PC-3 (cell line): ENCODE measurements around the gene MSL3. TPM values are rescaled to one million over a fixed set of nuclear protein-coding genes. Genes with fewer than 3 reads are reported as not detected.

Experiments
- ATAC-seq: fragments of 200-7000 bp; cut with Tn5 transposase; 2 replicates; pipeline ENCODE4 v1.9.1; 2020; ENCODE audit warnings: mild to moderate bottlenecking, moderate library complexity
- BruUV-seq: library from RNA; stranded (reverse); fragments of 400-500 nt; replicated peaks from 2 replicates; lab custom pipeline; 2021; lab: Mats Ljungman, UMichigan
- CTCF ChIA-PET: fragments of 300-600 bp; sonication (Branson Sonifier 250); formaldehyde crosslinking; loops from one replicate; lab custom pipeline; 2022; ENCODE audit warnings: antibody characterized with exemption; lab: Charles Lee
- POLR2A ChIA-PET: fragments of 300-600 bp; sonication (Branson Sonifier 250); formaldehyde crosslinking; loops from one replicate; lab custom pipeline; 2022; ENCODE audit warnings: antibody characterized with exemption; ENCODE audit not compliant: unreplicated experiment; lab: Charles Lee
- DNase-seq: peaks from one replicate; pipeline ENCODE4 v3.0.0-alpha.2; 2015
- H2AFZ ChIP-seq: fragments of 300-600 bp; sonication (generic); 2 replicates; pipeline ENCODE4 v1.6.0; 2016; ENCODE audit warnings: antibody characterized with exemption, low read length
- H3F3A ChIP-seq: fragments of 300-600 bp; sonication (generic); one replicate; pipeline ENCODE4 v1.6.0; 2017; ENCODE audit warnings: antibody characterized with exemption, low read length, control low read depth, mild to moderate bottlenecking; ENCODE audit not compliant: unreplicated experiment
- H3K27ac ChIP-seq: fragments of 300-600 bp; sonication (generic); 2 replicates; pipeline ENCODE4 v1.5.1; 2016; ENCODE audit warnings: mild to moderate bottlenecking, low read length
- H3K27me3 ChIP-seq: fragments of 300-600 bp; sonication (generic); 2 replicates; pipeline ENCODE4 v1.6.1; 2016; ENCODE audit warnings: low read length, mixed read lengths
- H3K36me3 ChIP-seq: fragments of 300-600 bp; sonication (generic); 2 replicates; pipeline ENCODE4 v1.6.1; 2016; ENCODE audit warnings: low read depth, mixed run types, low read length, mixed read lengths
- H3K4me1 ChIP-seq: fragments of 300-600 bp; sonication (generic); 2 replicates; pipeline ENCODE4 v1.5.1; 2016; ENCODE audit warnings: low read length; ENCODE audit not compliant: insufficient read depth
- H3K4me2 ChIP-seq: fragments of 300-600 bp; sonication (generic); 2 replicates; pipeline ENCODE4 v1.6.0; 2016; ENCODE audit warnings: low read length
- H3K4me3 ChIP-seq: fragments of 300-600 bp; sonication (generic); 2 replicates; pipeline ENCODE4 v1.5.1; 2016; ENCODE audit warnings: mild to moderate bottlenecking, low read length, mixed read lengths
- H3K79me2 ChIP-seq: fragments of 300-600 bp; sonication (generic); 2 replicates; pipeline ENCODE4 v1.6.1; 2017; ENCODE audit warnings: low read length, mixed read lengths
- H3K9ac ChIP-seq: fragments of 300-600 bp; sonication (generic); 2 replicates; pipeline ENCODE4 v1.6.0; 2016; ENCODE audit warnings: mild to moderate bottlenecking, low read length
- H3K9me2 ChIP-seq: fragments of 300-600 bp; sonication (generic); replicated peaks from 2 replicates; pipeline ENCODE4 v1.6.1; 2016; ENCODE audit warnings: mixed run types, low read length, mixed read lengths
- H3K9me3 ChIP-seq: fragments of 300-600 bp; sonication (generic); 2 replicates; pipeline ENCODE4 v1.6.1; 2016; ENCODE audit warnings: low read length, mixed read lengths
- H4K20me1 ChIP-seq: fragments of 300-600 bp; sonication (generic); 2 replicates; pipeline ENCODE4 v1.6.1; 2016; ENCODE audit warnings: low read length, mixed read lengths
- CTCF ChIP-seq: fragments of 300-600 bp; sonication (generic); conservative IDR thresholded peaks from 2 replicates; pipeline ENCODE4 v1.5.1; 2017; ENCODE audit warnings: antibody characterized with exemption, low read depth, mild to moderate bottlenecking, low read length
- EZH2 ChIP-seq: fragments of 300-600 bp; sonication (generic); IDR thresholded peaks from one replicate; pipeline ENCODE4 v1.6.1; 2017; ENCODE audit warnings: antibody characterized with exemption, mild to moderate bottlenecking, low read length; ENCODE audit not compliant: unreplicated experiment
- EZH2phosphoT487 ChIP-seq: fragments of 300-600 bp; sonication (generic); IDR thresholded peaks from 2 replicates; pipeline ENCODE4 v1.6.1; 2018; ENCODE audit warnings: mild to moderate bottlenecking, antibody characterized with exemption, low read length, borderline replicate concordance
- intact Hi-C: fragments of 100-400 bp; cut with micrococcal nuclease; formaldehyde crosslinking; loops from 2 replicates; pipeline ENCODE4 v1.9.0; 2023
- total RNA-seq: library from RNA; depleted of rRNA; stranded (reverse); fragments of >200 nt; gene quantifications from 2 replicates; pipeline ENCODE4 v1.2.3, GENCODE V29; 2014

Gene MSL3
- total RNA-seq, 1 experiment from 2014 or later: 30.3 TPM

DNA sequence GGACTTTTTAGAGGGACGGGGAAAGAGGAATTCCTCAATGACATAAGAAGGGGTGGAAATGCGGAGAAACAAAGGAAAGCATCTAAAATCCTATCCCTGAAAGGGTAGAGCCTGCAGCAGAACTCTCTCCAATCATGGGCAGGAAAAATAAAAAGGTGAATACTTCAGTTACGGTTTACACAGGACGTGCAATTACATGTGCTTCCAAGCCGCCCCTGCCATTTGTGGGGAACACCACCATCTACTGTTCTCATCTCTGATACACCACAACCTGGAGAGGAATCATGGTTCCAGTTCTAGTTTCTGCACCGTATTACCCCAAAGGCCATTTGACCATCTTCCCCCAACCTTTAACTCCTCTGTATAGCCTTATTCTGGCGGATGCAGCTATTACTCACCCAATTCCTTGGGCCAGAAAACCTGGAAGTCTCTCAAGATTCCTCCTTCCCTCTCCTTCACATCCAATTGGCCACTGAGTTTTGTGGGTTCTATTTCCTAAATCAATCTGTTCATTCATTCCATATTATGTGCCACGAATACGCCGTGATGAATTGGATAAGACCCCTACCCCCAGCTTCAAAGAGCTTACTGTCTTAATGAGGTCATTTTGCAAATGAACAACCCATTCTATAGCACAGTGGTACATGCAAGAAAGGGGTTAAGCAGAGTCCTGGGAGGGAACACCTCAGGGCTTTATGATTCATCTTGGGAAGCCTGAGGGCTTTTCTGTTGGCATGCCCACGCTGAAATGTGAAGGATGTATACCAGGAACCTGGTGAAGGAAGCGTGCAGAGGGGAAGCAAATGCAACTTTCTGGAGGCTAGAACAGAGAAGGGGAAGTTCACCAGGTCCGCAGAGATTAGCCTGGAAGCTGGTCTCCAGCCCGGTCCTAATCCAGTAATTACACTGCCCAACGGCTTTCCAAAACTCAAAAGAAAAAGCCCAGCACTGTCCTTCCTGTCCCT lies 1.4 kb upstream of the MSL3 start:
- peak overlapping the region; percentile 78 for H3K27ac ChIP-seq
- DNase-seq: peak; percentile 56
- peak overlapping the region; percentile 84 for H3K4me2 ChIP-seq
- H4K20me1 ChIP-seq: no peaks in the 10 kb centered on the region
- ChIA-PET POLR2A (no interaction called here), CTCF (interaction anchor here (0.5 kb wide), 1 partner anchor 1015 kb away, joined by 9 read pairs; no protein-coding TSS in a partner anchor)
- H3K27me3 ChIP-seq: no peaks in the 10 kb centered on the region
- TF ChIP-seq EZH2: no peak
- TF ChIP-seq EZH2phosphoT487: no peak
- TF ChIP-seq CTCF: no peak
- H3K9ac ChIP-seq: peak overlapping the region; percentile 81
- H3K4me3 ChIP-seq: peak overlapping the region; percentile 70; the same call in 1 of the 2 replicates
- no peaks in the 10 kb centered on the region for H3K9me3 ChIP-seq
- peaks cover 42% of the 10 kb centered on the region for H3K4me1 ChIP-seq
- peaks cover 13% of the 10 kb centered on the region for H3F3A ChIP-seq
- H3K9me2 ChIP-seq: no peaks in the 10 kb centered on the region
- peaks cover 11% of the 10 kb centered on the region for H3K79me2 ChIP-seq
- intact Hi-C loops: loop anchor here (5.0 kb wide), 3 partner anchors 69 to 294 kb away; no protein-coding TSS in a partner anchor
- H3K36me3 ChIP-seq: peaks cover 10% of the 10 kb centered on the region; the same call in 1 of the 2 replicates
- BruUV-seq: TSS peak; percentile 21
- no peak for ATAC-seq
- 0 out of 2 replicates have a peak overlapping the region, but pooled peaks have one; percentile 86 for H2AFZ ChIP-seq

DNA sequence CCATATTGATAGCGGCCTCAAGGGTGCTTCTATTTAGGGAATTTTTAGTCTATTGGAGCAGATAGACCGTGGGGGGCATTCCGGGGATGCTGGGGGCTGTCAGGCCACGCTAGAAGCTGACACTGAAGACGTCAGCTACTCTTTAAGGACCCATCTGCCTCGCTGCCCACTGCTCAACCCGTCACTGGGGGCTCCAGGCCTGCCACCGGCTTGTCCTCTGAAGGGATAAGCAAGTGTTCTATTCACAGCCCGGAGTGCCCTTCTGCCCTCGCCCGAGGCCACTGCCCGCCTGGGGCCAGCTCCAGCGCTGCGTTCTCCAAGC lies 679 bp upstream of the MSL3 start:
- peaks cover 38% of the 10 kb centered on the region for H3K4me1 ChIP-seq
- peak overlapping the region; percentile 78 for H3K27ac ChIP-seq
- H4K20me1 ChIP-seq: no peaks in the 10 kb centered on the region
- intact Hi-C loops: loop anchor here (5.0 kb wide), 3 partner anchors 70 to 295 kb away; no protein-coding TSS in a partner anchor
- H3K27me3 ChIP-seq: no peaks in the 10 kb centered on the region
- DNase-seq (no peak), ATAC-seq (no peak)
- H3F3A ChIP-seq: peaks cover 13% of the 10 kb centered on the region
- BruUV-seq: no TSS peak
- no peaks in the 10 kb centered on the region for H3K9me2 ChIP-seq
- peak overlapping the region; percentile 84 for H3K4me2 ChIP-seq
- peak overlapping the region; percentile 70 for H3K4me3 ChIP-seq
- H2AFZ ChIP-seq: peak overlapping the region; percentile 86
- peaks cover 17% of the 10 kb centered on the region for H3K36me3 ChIP-seq
- H3K9me3 ChIP-seq: no peaks in the 10 kb centered on the region
- H3K79me2 ChIP-seq: peaks cover 11% of the 10 kb centered on the region
- ChIA-PET POLR2A (no interaction called here), CTCF (no interaction called here)
- H3K9ac ChIP-seq: peak overlapping the region; percentile 81
- TF ChIP-seq EZH2 (no peak), CTCF (no peak), EZH2phosphoT487 (no peak)
